Hepatocyte (in vitro differentiated cells): ENCODE results near the gene EIF3D.

Experiments
- EZH2 ChIP-seq: fragments of 200-600 bp; sonication (generic); IDR thresholded peaks from 2 replicates; pipeline ENCODE4 v1.6.1; 2016; ENCODE audit warnings: antibody characterized with exemption, mild to moderate bottlenecking, borderline replicate concordance
- EZH2phosphoT487 ChIP-seq: fragments of 200-600 bp; sonication (generic); IDR thresholded peaks from one replicate; pipeline ENCODE4 v1.6.1; 2018; ENCODE audit warnings: antibody characterized with exemption, mild to moderate bottlenecking, low read depth, moderate library complexity; ENCODE audit not compliant: unreplicated experiment, severe bottlenecking
- TF ChIP-seq, protein P1 (sequence below): fragments of 200-600 bp; sonication (generic); IDR thresholded peaks from 2 replicates; pipeline ENCODE4 v1.5.1; 2016; ENCODE audit warnings: antibody characterized with exemption, mild to moderate bottlenecking; ENCODE audit not compliant: poor library complexity

DNA sequence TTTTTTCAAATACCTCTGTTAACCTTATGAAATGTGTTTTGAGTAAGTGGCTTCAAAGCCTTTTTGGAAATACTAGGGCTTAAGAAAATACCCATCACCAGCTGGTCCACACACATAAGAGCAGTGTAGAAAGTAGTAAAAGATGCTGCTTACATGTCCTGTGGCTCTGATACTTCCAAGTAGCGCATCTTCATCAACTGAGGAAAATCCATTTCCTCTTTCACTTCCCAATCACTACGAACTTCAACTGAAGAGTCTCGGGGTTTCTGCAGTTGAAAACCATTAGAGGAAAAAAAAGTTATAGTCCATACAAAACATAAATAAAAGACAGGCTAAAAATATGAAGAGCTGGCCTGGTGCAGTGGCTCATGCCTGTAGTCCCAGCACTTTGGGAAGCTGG, 8.5 kb downstream of the EIF3D start:
- TF ChIP-seq, protein P1, sequence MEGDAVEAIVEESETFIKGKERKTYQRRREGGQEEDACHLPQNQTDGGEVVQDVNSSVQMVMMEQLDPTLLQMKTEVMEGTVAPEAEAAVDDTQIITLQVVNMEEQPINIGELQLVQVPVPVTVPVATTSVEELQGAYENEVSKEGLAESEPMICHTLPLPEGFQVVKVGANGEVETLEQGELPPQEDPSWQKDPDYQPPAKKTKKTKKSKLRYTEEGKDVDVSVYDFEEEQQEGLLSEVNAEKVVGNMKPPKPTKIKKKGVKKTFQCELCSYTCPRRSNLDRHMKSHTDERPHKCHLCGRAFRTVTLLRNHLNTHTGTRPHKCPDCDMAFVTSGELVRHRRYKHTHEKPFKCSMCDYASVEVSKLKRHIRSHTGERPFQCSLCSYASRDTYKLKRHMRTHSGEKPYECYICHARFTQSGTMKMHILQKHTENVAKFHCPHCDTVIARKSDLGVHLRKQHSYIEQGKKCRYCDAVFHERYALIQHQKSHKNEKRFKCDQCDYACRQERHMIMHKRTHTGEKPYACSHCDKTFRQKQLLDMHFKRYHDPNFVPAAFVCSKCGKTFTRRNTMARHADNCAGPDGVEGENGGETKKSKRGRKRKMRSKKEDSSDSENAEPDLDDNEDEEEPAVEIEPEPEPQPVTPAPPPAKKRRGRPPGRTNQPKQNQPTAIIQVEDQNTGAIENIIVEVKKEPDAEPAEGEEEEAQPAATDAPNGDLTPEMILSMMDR: no peak
- TF ChIP-seq EZH2phosphoT487 (no peak), EZH2 (no peak)
